Loucy (cell line): Measurements from ENCODE around the gene TSC2.

Experiments used
- EZH2phosphoT487 ChIP-seq: fragments of 200-600 bp; IDR thresholded peaks from 2 replicates; pipeline ENCODE4 v1.6.1; 2018; ENCODE audit warnings: antibody characterized with exemption, mild to moderate bottlenecking, moderate library complexity, borderline replicate concordance
- TF ChIP-seq, protein P1 (sequence below): fragments of 200-600 bp; sonication (generic); conservative IDR thresholded peaks from 2 replicates; pipeline ENCODE4 v1.5.1; 2014; ENCODE audit warnings: mild to moderate bottlenecking, antibody characterized with exemption, low read length

DNA sequence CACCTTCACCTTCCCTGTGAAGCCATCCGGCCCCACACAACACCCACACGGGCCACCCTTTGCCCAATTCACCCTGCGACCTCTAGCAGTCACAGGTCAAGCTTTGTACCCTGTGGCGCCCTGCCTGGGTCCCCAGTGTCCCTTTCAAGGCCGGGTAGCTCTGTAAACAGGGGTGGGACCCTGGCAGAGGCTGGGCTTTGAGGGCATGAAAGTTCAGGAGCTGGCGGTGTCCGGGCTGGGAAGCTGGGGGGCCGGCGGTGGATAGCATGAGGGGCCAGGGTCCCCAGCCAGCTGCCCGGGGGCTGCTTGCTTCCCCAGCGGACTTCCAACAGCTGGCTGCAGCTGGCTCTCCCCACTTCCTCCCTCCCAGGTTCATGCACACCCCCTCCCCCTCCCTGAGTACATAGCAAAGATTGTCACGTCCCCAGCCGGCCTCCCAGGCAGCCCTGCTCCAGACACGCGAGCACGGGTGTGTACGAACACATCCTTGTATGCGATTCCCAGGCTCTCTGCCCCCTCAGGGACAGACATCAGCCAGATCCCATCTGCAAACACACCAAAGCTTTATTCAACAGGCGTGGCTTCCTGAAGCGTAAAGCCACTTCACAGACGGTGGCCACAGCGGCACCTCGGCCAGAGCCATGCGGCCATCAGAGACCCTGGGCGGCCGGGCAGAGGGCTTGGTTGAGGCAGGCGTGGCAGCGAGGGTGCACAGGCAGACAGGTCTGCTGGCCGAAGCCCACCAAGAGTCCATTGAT is 8.3 kb upstream of the TSC2 start:
- TF ChIP-seq EZH2phosphoT487: no peak
- TF ChIP-seq, protein P1, sequence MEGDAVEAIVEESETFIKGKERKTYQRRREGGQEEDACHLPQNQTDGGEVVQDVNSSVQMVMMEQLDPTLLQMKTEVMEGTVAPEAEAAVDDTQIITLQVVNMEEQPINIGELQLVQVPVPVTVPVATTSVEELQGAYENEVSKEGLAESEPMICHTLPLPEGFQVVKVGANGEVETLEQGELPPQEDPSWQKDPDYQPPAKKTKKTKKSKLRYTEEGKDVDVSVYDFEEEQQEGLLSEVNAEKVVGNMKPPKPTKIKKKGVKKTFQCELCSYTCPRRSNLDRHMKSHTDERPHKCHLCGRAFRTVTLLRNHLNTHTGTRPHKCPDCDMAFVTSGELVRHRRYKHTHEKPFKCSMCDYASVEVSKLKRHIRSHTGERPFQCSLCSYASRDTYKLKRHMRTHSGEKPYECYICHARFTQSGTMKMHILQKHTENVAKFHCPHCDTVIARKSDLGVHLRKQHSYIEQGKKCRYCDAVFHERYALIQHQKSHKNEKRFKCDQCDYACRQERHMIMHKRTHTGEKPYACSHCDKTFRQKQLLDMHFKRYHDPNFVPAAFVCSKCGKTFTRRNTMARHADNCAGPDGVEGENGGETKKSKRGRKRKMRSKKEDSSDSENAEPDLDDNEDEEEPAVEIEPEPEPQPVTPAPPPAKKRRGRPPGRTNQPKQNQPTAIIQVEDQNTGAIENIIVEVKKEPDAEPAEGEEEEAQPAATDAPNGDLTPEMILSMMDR: no peak
